ENCODE data around the gene ZBTB7C.

The ZBTB7C gene

GRCh38 chr18:48263914-48264902 is 145.0 kb downstream of the ZBTB7C start:
- DNase-seq (ENCODE audit: low spot score in 2 of 2): no peak
- ATAC-seq: peak; percentile 33

GRCh38 chr18:48263192-48263853 is 145.9 kb downstream of the ZBTB7C start:
- Mint-ChIP-seq H3K36me3 (no peaks in the 10 kb centered on the region), H3K27ac (peak overlapping the region; percentile 24), H3K4me3 (no peak overlapping the region), H3K9me3 (no peaks in the 10 kb centered on the region), H3K4me1 (peaks cover 6% of the 10 kb centered on the region)
- ATAC-seq (no peak), DNase-seq (ENCODE audit: low spot score in 2 of 2) (no peak)

More at GRCh38 chr18:48263914-48264902, 145.0 kb downstream of the ZBTB7C start:
- no peaks in the 10 kb centered on the region for H3K36me3 Mint-ChIP-seq
- no peaks in the 10 kb centered on the region for H3K9me3 Mint-ChIP-seq
- peaks cover 6% of the 10 kb centered on the region for H3K4me1 Mint-ChIP-seq
- no peak overlapping the region for H3K27ac Mint-ChIP-seq
- H3K4me3 Mint-ChIP-seq: no peak overlapping the region

- Mint-ChIP-seq H3K27ac (no peak overlapping the region), H3K4me3 (no peak overlapping the region), H3K4me1 (peaks cover 6% of the 10 kb centered on the region), H3K9me3 (peaks cover 6% of the 10 kb centered on the region), H3K36me3 (no peaks in the 10 kb centered on the region)
- DNase-seq (ENCODE audit: low spot score in 2 of 2) (no peak), ATAC-seq (no peak)
These were observed 148.9 kb downstream of the ZBTB7C start for GRCh38 chr18:48260237-48260636.

GRCh38 chr18:48256848-48257247 is 152.3 kb downstream of the ZBTB7C start:
- H3K36me3 Mint-ChIP-seq: no peaks in the 10 kb centered on the region
- no peak overlapping the region for H3K4me3 Mint-ChIP-seq
- peaks cover 6% of the 10 kb centered on the region for H3K9me3 Mint-ChIP-seq
- DNase-seq (ENCODE audit: low spot score in 2 of 2): no peak
- no peaks in the 10 kb centered on the region for H3K4me1 Mint-ChIP-seq
- ATAC-seq: no peak
- H3K27ac Mint-ChIP-seq: no peak overlapping the region

- H3K36me3 Mint-ChIP-seq: no peaks in the 10 kb centered on the region
- peaks cover 6% of the 10 kb centered on the region for H3K9me3 Mint-ChIP-seq
- H3K4me3 Mint-ChIP-seq: no peak overlapping the region
- ATAC-seq (no peak), DNase-seq (ENCODE audit: low spot score in 2 of 2) (no peak)
- no peak overlapping the region for H3K27ac Mint-ChIP-seq
- H3K4me1 Mint-ChIP-seq: no peaks in the 10 kb centered on the region
These were observed 155.0 kb downstream of the ZBTB7C start for GRCh38 chr18:48254077-48254602.

- H3K4me1 Mint-ChIP-seq: no peaks in the 10 kb centered on the region
- H3K9me3 Mint-ChIP-seq: peaks cover 10% of the 10 kb centered on the region
- H3K36me3 Mint-ChIP-seq: no peaks in the 10 kb centered on the region
- no peak overlapping the region for H3K4me3 Mint-ChIP-seq
- no peak for ATAC-seq
- DNase-seq (ENCODE audit: low spot score in 2 of 2): no peak
- H3K27ac Mint-ChIP-seq: no peak overlapping the region
These were observed 156.7 kb downstream of the ZBTB7C start for GRCh38 chr18:48252525-48252924.

- H3K4me3 Mint-ChIP-seq: no peak overlapping the region
- no peaks in the 10 kb centered on the region for H3K4me1 Mint-ChIP-seq
- no peaks in the 10 kb centered on the region for H3K36me3 Mint-ChIP-seq
- H3K27ac Mint-ChIP-seq: no peak overlapping the region
- peaks cover 6% of the 10 kb centered on the region for H3K9me3 Mint-ChIP-seq
- ATAC-seq (no peak), DNase-seq (ENCODE audit: low spot score in 2 of 2) (no peak)
These were observed 158.3 kb downstream of the ZBTB7C start for GRCh38 chr18:48250918-48251317.

- Mint-ChIP-seq H3K27ac (no peak overlapping the region), H3K4me3 (no peak overlapping the region), H3K4me1 (no peaks in the 10 kb centered on the region), H3K36me3 (no peaks in the 10 kb centered on the region), H3K9me3 (peaks cover 6% of the 10 kb centered on the region)
- ATAC-seq: no peak
- no peak for DNase-seq (ENCODE audit: low spot score in 2 of 2)
These were observed 158.7 kb downstream of the ZBTB7C start for GRCh38 chr18:48250362-48250907.

- Mint-ChIP-seq H3K36me3 (no peaks in the 10 kb centered on the region), H3K9me3 (peaks cover 6% of the 10 kb centered on the region), H3K4me3 (no peak overlapping the region), H3K27ac (no peak overlapping the region), H3K4me1 (no peaks in the 10 kb centered on the region)
- ATAC-seq (no peak), DNase-seq (ENCODE audit: low spot score in 2 of 2) (no peak)
These were observed 159.3 kb downstream of the ZBTB7C start for GRCh38 chr18:48249854-48250253.

GRCh38 chr18:48244530-48244929 is 164.7 kb downstream of the ZBTB7C start:
- H3K4me1 Mint-ChIP-seq: no peaks in the 10 kb centered on the region
- peaks cover 6% of the 10 kb centered on the region for H3K9me3 Mint-ChIP-seq
- ATAC-seq (no peak), DNase-seq (ENCODE audit: low spot score in 2 of 2) (no peak)
- H3K36me3 Mint-ChIP-seq: no peaks in the 10 kb centered on the region
- no peak overlapping the region for H3K27ac Mint-ChIP-seq
- H3K4me3 Mint-ChIP-seq: no peak overlapping the region

GRCh38 chr18:48238636-48239035 is 170.5 kb downstream of the ZBTB7C start:
- H3K4me1 Mint-ChIP-seq: peaks cover 7% of the 10 kb centered on the region
- H3K27ac Mint-ChIP-seq: peak overlapping the region; percentile 67
- no peaks in the 10 kb centered on the region for H3K36me3 Mint-ChIP-seq
- H3K9me3 Mint-ChIP-seq: peaks cover 11% of the 10 kb centered on the region
- ATAC-seq: no peak
- no peak overlapping the region for H3K4me3 Mint-ChIP-seq
- no peak for DNase-seq (ENCODE audit: low spot score in 2 of 2)

GRCh38 chr18:48238206-48238605 is 171.0 kb downstream of the ZBTB7C start:
- Mint-ChIP-seq H3K9me3 (peaks cover 11% of the 10 kb centered on the region), H3K4me3 (no peak overlapping the region), H3K36me3 (no peaks in the 10 kb centered on the region), H3K4me1 (peaks cover 7% of the 10 kb centered on the region), H3K27ac (peak overlapping the region; percentile 67)
- no peak for ATAC-seq
- DNase-seq (ENCODE audit: low spot score in 2 of 2): no peak

GRCh38 chr18:48236822-48237221 is 172.4 kb downstream of the ZBTB7C start:
- Mint-ChIP-seq H3K9me3 (peaks cover 11% of the 10 kb centered on the region), H3K4me1 (peaks cover 7% of the 10 kb centered on the region), H3K4me3 (no peak overlapping the region), H3K36me3 (no peaks in the 10 kb centered on the region), H3K27ac (no peak overlapping the region)
- ATAC-seq (no peak), DNase-seq (ENCODE audit: low spot score in 2 of 2) (no peak)

- ATAC-seq (no peak), DNase-seq (ENCODE audit: low spot score in 2 of 2) (no peak)
- no peak overlapping the region for H3K4me3 Mint-ChIP-seq
- H3K4me1 Mint-ChIP-seq: peaks cover 21% of the 10 kb centered on the region
- H3K36me3 Mint-ChIP-seq: no peaks in the 10 kb centered on the region
- no peak overlapping the region for H3K27ac Mint-ChIP-seq
- no peaks in the 10 kb centered on the region for H3K9me3 Mint-ChIP-seq
These were observed 178.6 kb downstream of the ZBTB7C start for GRCh38 chr18:48230467-48231113.

GRCh38 chr18:48229552-48229981 is 179.6 kb downstream of the ZBTB7C start:
- no peak overlapping the region for H3K27ac Mint-ChIP-seq
- ATAC-seq: no peak
- H3K4me1 Mint-ChIP-seq: peaks cover 21% of the 10 kb centered on the region
- no peak for DNase-seq (ENCODE audit: low spot score in 2 of 2)
- H3K4me3 Mint-ChIP-seq: no peak overlapping the region
- no peaks in the 10 kb centered on the region for H3K36me3 Mint-ChIP-seq
- H3K9me3 Mint-ChIP-seq: no peaks in the 10 kb centered on the region

Data from stimulated activated effector memory CD8-positive, alpha-beta T cell treated with anti-CD3 and anti-CD28 coated beads, Interleukin-12 subunit alpha, Interleukin-12 subunit beta, amount 100 ng/mL, for 72 hours (primary cell).